GM12864 (cell line): ENCODE measurements around the gene KCNIP2.

Experiments
- DNase-seq: peaks from one replicate; pipeline ENCODE4 v3.0.0-alpha.2; 2011; ENCODE audit warnings: low read depth
- H3K4me3 ChIP-seq: 2 replicates; pipeline ENCODE4 v1.5.1; 2011; ENCODE audit warnings: mild to moderate bottlenecking, low read depth, low read length, control low read depth
- TF ChIP-seq, protein P1 (sequence below): IDR thresholded peaks from 2 replicates; pipeline ENCODE4 v1.5.1; 2011; ENCODE audit warnings: low read depth, mild to moderate bottlenecking, moderate library complexity, low read length, control low read depth, inconsistent platforms; ENCODE audit errors: missing control alignments

KCNIP2 gene

DNA sequence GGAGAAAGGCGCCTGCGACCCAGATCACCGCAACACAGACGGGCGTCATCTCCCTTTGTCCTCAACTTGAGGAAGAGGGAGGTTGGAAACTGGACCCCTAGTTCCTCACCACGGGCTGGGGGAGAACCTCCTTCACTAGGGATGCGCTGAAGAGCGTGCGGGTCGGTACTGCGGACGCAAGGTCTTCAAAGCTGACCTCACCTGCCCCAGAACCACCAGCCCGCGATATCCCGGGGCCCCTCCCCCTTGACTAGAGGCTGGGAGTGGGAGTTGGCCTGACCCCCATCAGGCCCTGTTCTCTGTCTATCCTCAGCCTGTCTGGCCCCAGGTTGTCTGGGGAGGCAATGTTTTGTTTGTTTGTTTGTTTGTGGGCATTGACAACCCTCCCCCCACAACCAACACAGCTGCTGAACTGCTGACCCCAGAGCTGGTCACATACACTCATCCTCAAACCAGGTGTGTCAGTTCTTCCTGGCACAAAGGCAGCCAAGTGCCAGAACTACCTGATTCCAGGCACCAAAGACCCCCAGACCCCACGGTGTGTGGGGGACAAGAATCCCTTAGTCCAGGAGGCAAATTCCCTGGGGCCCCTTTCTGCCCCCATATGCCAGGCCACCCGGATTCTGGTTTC lies 63.3 kb downstream of the KCNIP2 start:
- no peak for DNase-seq
- peak overlapping the region; percentile 15 for H3K4me3 ChIP-seq

DNA sequence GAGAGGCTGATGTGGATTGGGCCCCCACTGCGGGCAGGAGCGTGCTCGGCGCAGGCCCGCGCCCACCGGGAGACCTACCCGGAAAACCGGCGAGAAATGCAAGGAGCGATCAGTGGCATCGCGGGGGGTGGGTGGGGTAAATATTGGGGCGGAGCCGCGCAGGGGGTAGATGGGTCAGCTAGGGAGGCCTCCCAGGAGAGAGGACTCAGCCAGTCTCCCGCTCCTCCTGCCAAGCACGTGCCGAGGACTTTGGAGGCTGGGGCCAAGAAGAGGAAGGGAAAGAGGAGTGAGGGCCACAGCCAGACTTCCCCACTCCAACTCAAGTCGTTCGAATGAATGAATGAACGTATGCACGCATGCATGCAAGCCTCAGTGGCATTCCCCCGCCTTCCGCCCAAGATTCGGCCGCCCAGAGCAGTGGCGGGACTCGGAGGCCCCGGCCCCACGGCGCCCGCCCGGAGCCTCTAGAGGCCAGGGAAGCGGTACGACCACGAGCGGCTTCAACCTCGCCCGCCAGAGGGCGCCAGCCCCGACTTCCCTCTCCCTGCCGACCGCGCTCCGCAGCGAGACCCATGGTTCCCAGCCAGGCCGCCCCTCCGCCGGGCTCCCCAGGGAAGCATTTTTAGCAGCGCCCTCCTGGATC lies 63.9 kb downstream of the KCNIP2 start:
- DNase-seq: no peak
- TF ChIP-seq, protein P1, sequence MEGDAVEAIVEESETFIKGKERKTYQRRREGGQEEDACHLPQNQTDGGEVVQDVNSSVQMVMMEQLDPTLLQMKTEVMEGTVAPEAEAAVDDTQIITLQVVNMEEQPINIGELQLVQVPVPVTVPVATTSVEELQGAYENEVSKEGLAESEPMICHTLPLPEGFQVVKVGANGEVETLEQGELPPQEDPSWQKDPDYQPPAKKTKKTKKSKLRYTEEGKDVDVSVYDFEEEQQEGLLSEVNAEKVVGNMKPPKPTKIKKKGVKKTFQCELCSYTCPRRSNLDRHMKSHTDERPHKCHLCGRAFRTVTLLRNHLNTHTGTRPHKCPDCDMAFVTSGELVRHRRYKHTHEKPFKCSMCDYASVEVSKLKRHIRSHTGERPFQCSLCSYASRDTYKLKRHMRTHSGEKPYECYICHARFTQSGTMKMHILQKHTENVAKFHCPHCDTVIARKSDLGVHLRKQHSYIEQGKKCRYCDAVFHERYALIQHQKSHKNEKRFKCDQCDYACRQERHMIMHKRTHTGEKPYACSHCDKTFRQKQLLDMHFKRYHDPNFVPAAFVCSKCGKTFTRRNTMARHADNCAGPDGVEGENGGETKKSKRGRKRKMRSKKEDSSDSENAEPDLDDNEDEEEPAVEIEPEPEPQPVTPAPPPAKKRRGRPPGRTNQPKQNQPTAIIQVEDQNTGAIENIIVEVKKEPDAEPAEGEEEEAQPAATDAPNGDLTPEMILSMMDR: peak; percentile 90
- H3K4me3 ChIP-seq: peak overlapping the region; percentile 45

More for the DNA sequence above, 63.3 kb downstream of the KCNIP2 start:
- TF ChIP-seq, protein P1: no peak

DNA sequence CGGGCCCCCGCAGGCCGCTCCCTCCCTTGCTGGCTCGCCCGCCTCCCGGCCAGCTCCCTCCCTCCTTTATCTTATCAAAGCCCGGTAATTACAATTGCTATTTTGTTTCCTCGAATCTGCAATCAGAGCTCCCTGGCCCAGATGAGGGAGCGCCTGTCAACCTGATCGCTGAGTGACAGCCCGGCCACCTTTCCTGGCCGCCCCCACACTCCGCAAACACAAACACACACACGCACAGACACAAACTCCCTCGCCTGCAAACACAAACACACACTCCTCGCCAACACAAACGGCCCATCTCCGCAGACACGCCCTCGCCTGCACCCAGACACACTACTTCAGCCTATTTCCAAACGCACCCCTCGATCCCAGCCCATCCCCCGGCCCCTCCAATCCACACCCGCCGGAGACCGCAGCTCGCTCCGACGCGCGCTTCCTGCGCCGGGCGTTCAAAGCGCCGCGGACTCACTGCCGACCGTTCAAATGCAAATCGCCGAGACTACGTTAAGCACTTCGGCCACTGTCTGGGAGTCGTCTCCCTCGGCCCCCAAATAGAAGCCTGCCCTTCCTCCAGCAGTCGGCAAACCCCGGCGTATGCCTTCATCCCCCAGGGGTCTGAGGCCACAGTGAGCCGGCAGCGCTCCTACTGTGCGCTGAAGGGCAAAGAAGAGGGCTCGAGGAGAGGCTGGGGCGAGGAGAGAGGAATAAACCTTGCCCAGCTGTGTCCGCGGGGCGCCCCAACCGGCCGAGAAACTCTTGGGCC lies 64.6 kb downstream of the KCNIP2 start:
- no peak for DNase-seq
- H3K4me3 ChIP-seq: peak overlapping the region; percentile 45
- TF ChIP-seq, protein P1: no peak

DNA sequence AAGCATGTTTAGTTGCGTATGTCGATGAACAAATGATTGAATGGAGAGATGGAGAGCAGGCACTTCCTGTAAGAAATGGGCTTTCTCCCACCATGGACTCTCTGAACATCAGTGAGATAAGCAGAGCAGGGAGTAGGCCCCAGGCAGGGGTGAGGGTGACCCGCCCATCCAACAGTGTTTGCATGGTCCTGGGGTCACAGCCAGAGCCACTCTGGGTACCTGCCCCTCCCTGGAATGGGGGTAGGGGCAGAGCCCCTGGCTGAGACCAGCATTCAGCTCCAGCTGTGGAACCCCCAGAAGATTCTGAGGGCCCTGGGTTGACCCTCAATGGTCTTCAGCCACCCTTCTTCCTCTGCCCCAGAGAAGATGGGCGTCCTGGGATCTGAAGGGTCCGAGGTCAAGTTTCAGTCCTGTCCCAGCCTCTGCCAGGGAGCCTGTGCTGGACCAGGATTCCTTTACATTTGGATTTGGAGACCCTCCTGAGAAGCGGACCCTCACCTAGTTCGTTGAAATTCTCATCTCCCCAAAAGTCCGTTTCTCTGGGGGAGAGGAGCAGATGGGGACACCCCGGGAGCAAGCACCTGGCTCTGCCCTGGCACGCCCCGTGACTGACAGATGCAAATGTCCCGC lies 65.3 kb downstream of the KCNIP2 start:
- H3K4me3 ChIP-seq: no peak overlapping the region
- DNase-seq: no peak
- TF ChIP-seq, protein P1: no peak

DNA sequence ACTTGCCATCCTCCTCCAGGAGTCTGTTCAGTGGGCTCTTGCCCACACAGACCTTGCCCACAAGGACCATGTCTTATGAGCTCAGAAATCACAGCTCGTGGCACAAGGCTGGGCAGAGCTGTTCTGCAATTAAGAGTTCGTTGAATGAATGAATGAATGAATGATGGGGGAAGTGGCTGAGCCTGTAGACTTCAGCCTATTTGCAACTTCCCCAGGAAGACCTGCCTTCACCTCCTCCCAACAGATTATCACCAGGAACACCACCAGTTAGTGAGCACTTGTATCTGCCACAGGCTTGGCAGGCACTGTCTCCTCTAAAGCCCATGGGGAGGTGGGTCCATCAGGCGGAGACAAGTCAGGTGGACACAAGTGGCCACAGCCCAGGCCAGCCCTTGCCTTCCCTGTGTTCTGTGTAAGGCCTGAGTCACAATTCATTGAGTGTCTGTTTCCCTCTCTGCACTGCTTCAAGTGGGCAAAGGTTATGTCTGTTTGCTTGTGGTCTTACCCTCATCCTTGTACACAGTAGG lies 65.9 kb downstream of the KCNIP2 start:
- TF ChIP-seq, protein P1: no peak
- no peak overlapping the region for H3K4me3 ChIP-seq
- DNase-seq: no peak

- TF ChIP-seq, protein P1: no peak
- no peak overlapping the region for H3K4me3 ChIP-seq
- no peak for DNase-seq
These were observed 67.3 kb downstream of the KCNIP2 start for GRCh38 chr10:101776161-101776817.
